ENCODE results near the gene TNIP2. TPM values are rescaled to one million over a fixed set of nuclear protein-coding genes. Genes with fewer than 3 reads are reported as not detected.

Gene TNIP2
- total and polyA plus RNA-seq, 8 donors: 11.4 to 25.4 (median 17.9) TPM

DNA sequence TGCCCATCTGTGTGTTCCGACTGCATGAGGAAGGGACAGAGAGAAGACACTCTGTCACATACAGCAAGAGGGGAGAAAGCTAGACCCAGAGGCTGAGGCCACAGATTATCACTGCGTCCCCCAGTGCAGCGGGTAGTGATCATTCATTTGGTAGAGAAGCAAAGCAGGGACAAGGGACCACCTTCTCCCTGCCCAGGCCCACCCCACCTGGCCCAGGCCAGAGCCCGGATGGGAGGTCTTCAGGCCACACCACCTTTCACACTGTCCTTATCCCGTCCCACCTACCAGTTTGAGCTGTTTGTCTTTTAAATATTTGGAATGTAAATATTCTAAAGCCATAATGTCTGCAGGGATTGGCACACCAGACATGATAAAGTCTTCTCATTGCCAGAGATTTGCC, 10.6 kb downstream of the TNIP2 start:
- WGBS, 2 donors: 91 to 92% methylated on average over 5 of the region's 5 CpGs
- intact Hi-C loops (cut with DNase I): no loop called here
- peak overlapping the region in 2 of 4 donors; percentile 30 to 61 for H3K27ac ChIP-seq
- H3K27me3 ChIP-seq: no peaks in the 10 kb centered on the region
- H3K4me1 ChIP-seq: no peaks in the 10 kb centered on the region
- H3K9me3 ChIP-seq: no peaks in the 10 kb centered on the region
- H3K4me3 ChIP-seq: no peak overlapping the region
- DNase-seq (peak in 2 of 6 donors; percentile 11 to 39), ATAC-seq (no peak), FAIRE-seq (no peak)
- TF ChIP-seq, protein P1, sequence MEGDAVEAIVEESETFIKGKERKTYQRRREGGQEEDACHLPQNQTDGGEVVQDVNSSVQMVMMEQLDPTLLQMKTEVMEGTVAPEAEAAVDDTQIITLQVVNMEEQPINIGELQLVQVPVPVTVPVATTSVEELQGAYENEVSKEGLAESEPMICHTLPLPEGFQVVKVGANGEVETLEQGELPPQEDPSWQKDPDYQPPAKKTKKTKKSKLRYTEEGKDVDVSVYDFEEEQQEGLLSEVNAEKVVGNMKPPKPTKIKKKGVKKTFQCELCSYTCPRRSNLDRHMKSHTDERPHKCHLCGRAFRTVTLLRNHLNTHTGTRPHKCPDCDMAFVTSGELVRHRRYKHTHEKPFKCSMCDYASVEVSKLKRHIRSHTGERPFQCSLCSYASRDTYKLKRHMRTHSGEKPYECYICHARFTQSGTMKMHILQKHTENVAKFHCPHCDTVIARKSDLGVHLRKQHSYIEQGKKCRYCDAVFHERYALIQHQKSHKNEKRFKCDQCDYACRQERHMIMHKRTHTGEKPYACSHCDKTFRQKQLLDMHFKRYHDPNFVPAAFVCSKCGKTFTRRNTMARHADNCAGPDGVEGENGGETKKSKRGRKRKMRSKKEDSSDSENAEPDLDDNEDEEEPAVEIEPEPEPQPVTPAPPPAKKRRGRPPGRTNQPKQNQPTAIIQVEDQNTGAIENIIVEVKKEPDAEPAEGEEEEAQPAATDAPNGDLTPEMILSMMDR (IDR thresholded peaks at IDR 0.05): no peak
- H3K36me3 ChIP-seq: peaks cover 0 to 46% (median 26%) of the 10 kb centered on the region in 3 donors

GRCh38 chr4:2744576-2745270, 11.4 kb downstream of the TNIP2 start:
- Histone ChIP-seq H3K4me3 (no peak overlapping the region), H3K27ac (no peak overlapping the region), H3K27me3 (no peaks in the 10 kb centered on the region), H3K4me1 (no peaks in the 10 kb centered on the region), H3K36me3 (peaks cover 0 to 46% (median 26%) of the 10 kb centered on the region in 3 donors), H3K9me3 (no peaks in the 10 kb centered on the region)
- TF ChIP-seq, protein P1 (IDR thresholded peaks at IDR 0.05): no peak
- ATAC-seq (no peak), DNase-seq (peak in 2 of 6 donors; percentile 42 to 43), FAIRE-seq (no peak)
- 93 to 94% methylated on average over 27 to 28 of the region's 28 CpGs for WGBS, 2 donors
- intact Hi-C loops (cut with DNase I): no loop called here

DNA sequence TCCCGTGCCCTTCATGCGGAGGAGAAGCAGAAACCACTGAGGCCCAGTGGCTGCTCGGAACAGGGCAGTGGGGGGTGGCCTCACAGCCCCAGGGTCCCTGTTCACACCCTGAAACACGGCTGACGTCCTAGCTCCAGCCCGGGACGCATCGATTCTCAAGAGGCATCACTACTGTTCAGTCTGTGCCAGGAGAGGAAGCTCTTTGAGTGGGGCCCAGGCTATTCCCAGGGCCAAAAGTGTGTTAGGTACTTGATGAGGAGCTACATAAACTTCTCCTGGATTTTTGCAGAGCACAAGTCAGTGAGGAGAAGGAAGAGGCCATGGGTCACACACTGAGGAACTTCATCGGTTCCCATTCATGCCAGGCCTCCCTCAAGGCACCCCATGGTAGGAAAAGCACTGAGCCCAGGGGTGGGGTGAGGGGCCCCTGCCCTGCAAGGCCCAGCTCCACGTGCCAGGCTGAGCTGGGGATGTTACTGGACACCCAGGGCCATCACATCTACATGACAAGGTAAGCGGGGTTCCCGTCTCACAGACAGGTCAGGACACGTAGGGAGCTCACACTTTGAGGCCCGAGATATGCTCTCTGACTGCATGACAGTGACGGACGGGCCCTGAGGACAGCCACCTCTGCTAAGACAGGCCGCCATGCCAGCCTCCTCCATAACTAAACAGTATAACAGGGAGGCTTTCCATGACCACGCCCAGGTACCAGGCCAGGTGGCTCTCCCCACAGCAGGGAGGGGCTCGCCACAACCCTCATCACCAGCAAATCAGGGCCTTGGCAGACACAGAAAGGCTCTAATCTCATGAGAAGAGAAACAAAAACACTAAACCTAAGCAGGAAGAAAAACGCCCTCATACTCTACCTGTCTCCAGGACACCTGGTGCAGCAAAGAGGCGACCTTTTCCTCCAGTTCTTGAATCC, 12.4 kb downstream of the TNIP2 start:
- TF ChIP-seq, protein P1 (IDR thresholded peaks at IDR 0.05): no peak
- Histone ChIP-seq H3K4me1 (no peaks in the 10 kb centered on the region), H3K27me3 (no peaks in the 10 kb centered on the region), H3K4me3 (no peak overlapping the region), H3K36me3 (peaks cover 0 to 46% (median 26%) of the 10 kb centered on the region in 3 donors), H3K9me3 (no peaks in the 10 kb centered on the region), H3K27ac (no peak overlapping the region)
- ATAC-seq (peak in 1 of 4 donors; percentile 27), DNase-seq (peak in 2 of 6 donors; percentile 32 to 34), FAIRE-seq (no peak)
- intact Hi-C loops (cut with DNase I): no loop called here
- 87 to 91% methylated on average over 21 of the region's 21 CpGs for WGBS, 2 donors

GRCh38 chr4:2742823-2743517, 13.2 kb downstream of the TNIP2 start:
- Histone ChIP-seq H3K4me1 (no peaks in the 10 kb centered on the region), H3K27ac (no peak overlapping the region), H3K9me3 (no peaks in the 10 kb centered on the region), H3K36me3 (peaks cover 0 to 46% (median 26%) of the 10 kb centered on the region in 3 donors), H3K27me3 (no peaks in the 10 kb centered on the region), H3K4me3 (no peak overlapping the region)
- DNase-seq: peak in 1 of 6 donors; percentile 33
- ATAC-seq: no peak
- TF ChIP-seq, protein P1 (IDR thresholded peaks at IDR 0.05): no peak
- FAIRE-seq: no peak
- intact Hi-C loops (cut with DNase I): no loop called here
- WGBS, 2 donors: 83 to 84% methylated on average over 6 of the region's 6 CpGs

Measured in pancreas (tissue), 10 donors.